ENCODE data around the gene GNG8.

- no peak for TF ChIP-seq CTCF (conservative IDR thresholded peaks at IDR 0.05; ENCODE audit: low read depth, low read length)
- TF ChIP-seq EZH2 (IDR thresholded peaks at IDR 0.05; ENCODE audit: borderline replicate concordance, low read depth, low read length, poor library complexity, severe bottlenecking): no peak
These were observed 26.2 kb downstream of the GNG8 start for GRCh38 chr19:46609511-46610412.
